ENCODE data around the gene KLKB1. TPM values are rescaled to one million over a fixed set of nuclear protein-coding genes. Genes with fewer than 3 reads are reported as not detected.

Gene KLKB1
- total and polyA plus RNA-seq, 2 donors (not counting 3 experiments of a cell fraction or from before 2014, with no cell fraction given): not detected

GRCh38 chr4:186300659-186301390, 73.5 kb downstream of the KLKB1 start:
- H3K9ac ChIP-seq (replicated peaks; ENCODE audit: extremely low read depth, insufficient read depth, low read length): no peak overlapping the region
- H3K9me1 ChIP-seq (replicated peaks; ENCODE audit: control insufficient read depth, extremely low read depth, insufficient read depth, low read length): no peaks in the 10 kb centered on the region
- no peaks in the 10 kb centered on the region for H3K9me3 ChIP-seq (replicated peaks; ENCODE audit: control insufficient read depth, insufficient read depth, low read length)
- DNase-seq (ENCODE audit: low read depth, low spot score) (no peak), FAIRE-seq (no peak)
- no peaks in the 10 kb centered on the region for H3K36me3 ChIP-seq (ENCODE audit: control insufficient read depth in 2 of 2, extremely low read depth in 1 of 2, insufficient read depth in 2 of 2, low read length in 2 of 2)
- no peaks in the 10 kb centered on the region for H3K79me2 ChIP-seq (ENCODE audit: control insufficient read depth, insufficient read depth, low read length)
- CTCF ChIA-PET: no interaction called here
- H3K4me3 ChIP-seq (replicated peaks in 1 of 3; ENCODE audit: insufficient read depth in 1 of 3, low read depth in 1 of 3, low read length in 3 of 3): no peak overlapping the region
- TF ChIP-seq, protein P1, sequence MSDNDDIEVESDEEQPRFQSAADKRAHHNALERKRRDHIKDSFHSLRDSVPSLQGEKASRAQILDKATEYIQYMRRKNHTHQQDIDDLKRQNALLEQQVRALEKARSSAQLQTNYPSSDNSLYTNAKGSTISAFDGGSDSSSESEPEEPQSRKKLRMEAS (IDR thresholded peaks at IDR 0.05; ENCODE audit: insufficient read depth, insufficient read length): no peak
- no peak for TF ChIP-seq POLR2A (IDR thresholded peaks at IDR 0.05; ENCODE audit: low read depth, low read length)
- no peak for TF ChIP-seq CTCF (IDR thresholded peaks at IDR 0.05; ENCODE audit: extremely low read depth in 1 of 2, insufficient read depth in 1 of 2, low read depth in 1 of 2, low read length in 2 of 2)
- no peak for TF ChIP-seq JUN (IDR thresholded peaks at IDR 0.05; ENCODE audit: borderline replicate concordance, insufficient read depth, insufficient read length, low read depth)
- no peak for TF ChIP-seq EZH2 (IDR thresholded peaks at IDR 0.05; ENCODE audit: borderline replicate concordance, low read depth, low read length, severe bottlenecking)
- no peak for TF ChIP-seq POLR2AphosphoS5 (IDR thresholded peaks at IDR 0.05; ENCODE audit: insufficient read depth, low read depth, low read length)
- TF ChIP-seq MYC (IDR thresholded peaks at IDR 0.05; ENCODE audit: low read depth, low read length): no peak
- no peak for TF ChIP-seq FOS (IDR thresholded peaks at IDR 0.05; ENCODE audit: borderline replicate concordance, insufficient read depth, low read length)
- TF ChIP-seq GATA2 (IDR thresholded peaks at IDR 0.05; ENCODE audit: insufficient read depth, insufficient read length, low read depth, low read length): no peak
- no peaks in the 10 kb centered on the region for H3K4me1 ChIP-seq (ENCODE audit: control insufficient read depth, extremely low read depth, insufficient read depth, low read length)
- POLR2A ChIA-PET: no interaction called here
- H3K27ac ChIP-seq (ENCODE audit: insufficient read depth, low read depth, low read length): no peak overlapping the region
- H3K27me3 ChIP-seq (ENCODE audit: control insufficient read depth in 2 of 2, insufficient read depth in 2 of 2, low read length in 2 of 2): peaks cover 0 to 2% of the 10 kb centered on the region in 2 experiments
- H4K20me1 ChIP-seq (replicated peaks; ENCODE audit: control insufficient read depth, extremely low read depth, insufficient read depth, low read length): no peaks in the 10 kb centered on the region
- intact Hi-C loops (cut with micrococcal nuclease): no loop called here
- H3K4me2 ChIP-seq (ENCODE audit: insufficient read depth, low read length): no peak overlapping the region
- dilution Hi-C loops (cut with MboI; ENCODE audit: extremely low pct_ligation_motif_present, low sequenced_read_pairs): no loop called here
- BruUV-seq (replicated peaks): no TSS peak
- H2AFZ ChIP-seq (ENCODE audit: low read depth, low read length): no peak overlapping the region

Measured in endothelial cell of umbilical vein (primary cell).